Stimulated activated CD8-positive, alpha-beta memory T cell treated with anti-CD3 and anti-CD28 coated beads, Interleukin-4, amount 100 ng/mL, for 24 hours (primary cell): Measurements from ENCODE around the gene DLEC1.

Source experiments
- DNase-seq: peaks from one replicate; pipeline ENCODE4 v3.0.0-alpha.2; 2020; ENCODE audit warnings: low read depth

The DLEC1 gene

GRCh38 chr3:38039101-38039898 lies at the start of gene DLEC1:
TSS of gene DLEC1 (plus strand) at chr3:38039208. CDS start at chr3:38039226, 18 bp downstream.
- peak; percentile 64 for DNase-seq

GRCh38 chr3:37989821-37990480 lies 49.1 kb upstream of the DLEC1 start:
- DNase-seq, result no peak

- DNase-seq, result no peak
Observed at GRCh38 chr3:37990527-37990926, 48.5 kb upstream of the DLEC1 start, which contains the start of gene VILL. TSS of gene VILL (plus strand) at chr3:37990786. CDS start at chr3:37993673, 2,887 bp downstream.

GRCh38 chr3:37991109-37991508 lies 47.9 kb upstream of the DLEC1 start:
- DNase-seq, result no peak

GRCh38 chr3:37991823-37992222 lies 47.2 kb upstream of the DLEC1 start:
- no peak for DNase-seq

- no peak for DNase-seq
Observed at GRCh38 chr3:37992271-37993066, 46.5 kb upstream of the DLEC1 start.

GRCh38 chr3:37993067-37993455 lies 45.9 kb upstream of the DLEC1 start:
- DNase-seq, result no peak

GRCh38 chr3:37993460-37993819 lies 45.6 kb upstream of the DLEC1 start:
- DNase-seq, result no peak

- DNase-seq, result peak; percentile 63
Observed at GRCh38 chr3:37993820-37994638, 45.0 kb upstream of the DLEC1 start.

- no peak for DNase-seq
Observed at GRCh38 chr3:37994639-37994972, 44.4 kb upstream of the DLEC1 start.

GRCh38 chr3:37995652-37996641 lies 43.1 kb upstream of the DLEC1 start:
- no peak for DNase-seq

- peak; percentile 77 for DNase-seq
Observed at GRCh38 chr3:37996785-37997301, 42.2 kb upstream of the DLEC1 start.

- DNase-seq, result no peak
Observed at GRCh38 chr3:37997342-37997741, 41.7 kb upstream of the DLEC1 start.

- no peak for DNase-seq
Observed at GRCh38 chr3:37997791-37998370, 41.1 kb upstream of the DLEC1 start.

GRCh38 chr3:37999836-38000235 lies 39.2 kb upstream of the DLEC1 start:
- DNase-seq, result no peak

GRCh38 chr3:38000242-38000916 lies 38.6 kb upstream of the DLEC1 start:
- no peak for DNase-seq

- DNase-seq, result no peak
Observed at GRCh38 chr3:38000965-38001455, 38.0 kb upstream of the DLEC1 start.

- no peak for DNase-seq
Observed at GRCh38 chr3:38001456-38002081, 37.4 kb upstream of the DLEC1 start.
